ENCODE data around the gene AGAP3. TPM values are rescaled to one million over a fixed set of nuclear protein-coding genes. Genes with fewer than 3 reads are reported as not detected.

AGAP3 gene
- total RNA-seq, 1 donor from 2014 or later: 92.9 TPM

GRCh38 chr7:151177310-151177709 lies 91.0 kb downstream of the AGAP3 start:
- no peak for FAIRE-seq
- DNase-seq (ENCODE audit: low spot score in 2 of 2): no peak

DNA sequence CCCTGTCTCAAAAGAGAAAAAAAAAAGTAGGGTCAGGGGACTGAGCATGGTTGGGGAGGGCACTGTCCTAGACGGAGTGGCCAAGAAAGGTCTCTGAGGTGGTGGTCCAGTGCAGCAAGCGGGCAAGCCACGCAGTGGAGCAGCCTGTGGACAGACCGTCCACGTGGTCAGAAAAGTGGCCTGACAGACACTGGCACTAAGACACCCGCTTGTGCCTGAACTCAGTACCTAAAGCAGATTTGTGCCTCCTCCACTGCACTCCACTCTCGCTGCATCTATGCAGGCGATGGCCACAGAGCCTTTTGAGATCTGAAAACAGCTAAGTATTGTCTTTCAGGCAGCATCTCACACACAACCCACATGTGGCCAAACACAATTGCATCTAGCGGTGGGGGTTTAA lies 92.0 kb downstream of the AGAP3 start:
- DNase-seq (ENCODE audit: low spot score in 2 of 2) (no peak), FAIRE-seq (no peak)

DNA sequence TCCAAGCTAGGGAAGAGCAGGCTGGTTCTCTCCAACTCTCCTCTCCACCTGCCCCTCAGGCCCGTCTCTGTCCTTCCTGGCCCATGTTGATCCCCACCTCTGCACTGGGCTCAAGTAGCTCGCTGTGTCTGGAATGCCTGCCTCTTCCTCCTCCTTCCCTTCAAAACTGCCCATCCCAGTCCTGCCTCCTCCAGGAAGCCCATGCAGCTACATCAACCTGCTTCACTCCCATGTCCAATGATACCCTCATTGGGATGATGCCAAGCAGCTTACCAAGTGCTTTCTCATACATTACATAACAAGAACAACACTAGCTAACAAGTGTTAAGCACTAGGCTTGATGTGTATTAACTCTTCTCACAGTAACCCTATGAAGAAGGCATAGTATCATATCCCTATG lies 92.6 kb downstream of the AGAP3 start:
- DNase-seq (ENCODE audit: low spot score in 2 of 2) (no peak), FAIRE-seq (no peak)

GRCh38 chr7:151179287-151179860 lies 93.1 kb downstream of the AGAP3 start:
- DNase-seq (ENCODE audit: low spot score in 2 of 2) (no peak), FAIRE-seq (no peak)

- DNase-seq (ENCODE audit: low spot score in 2 of 2) (no peak), FAIRE-seq (no peak)
These were observed 93.7 kb downstream of the AGAP3 start for GRCh38 chr7:151179946-151180345.

DNA sequence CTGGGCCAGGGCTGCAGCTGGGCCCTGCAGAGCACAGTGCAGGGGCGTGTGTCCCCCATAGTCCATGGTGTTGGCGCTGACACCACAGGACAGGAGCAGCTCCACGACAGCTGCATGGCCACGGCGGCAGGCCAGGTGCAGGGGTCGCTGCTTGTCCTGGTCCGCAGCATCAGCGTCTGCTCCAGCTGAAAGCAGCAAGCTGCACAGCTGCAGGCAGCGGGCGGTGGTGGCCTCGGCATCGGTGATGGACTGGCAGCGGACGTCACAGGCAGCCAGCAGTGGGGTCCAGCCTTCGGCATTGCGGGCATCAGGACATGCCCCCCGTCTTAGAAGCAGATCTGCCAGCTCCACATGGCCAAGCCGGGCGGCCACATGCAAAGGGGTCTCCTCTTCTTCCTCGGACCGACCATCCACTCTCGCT lies 94.7 kb downstream of the AGAP3 start:
- FAIRE-seq: no peak
- DNase-seq (ENCODE audit: low spot score in 2 of 2): no peak

DNA sequence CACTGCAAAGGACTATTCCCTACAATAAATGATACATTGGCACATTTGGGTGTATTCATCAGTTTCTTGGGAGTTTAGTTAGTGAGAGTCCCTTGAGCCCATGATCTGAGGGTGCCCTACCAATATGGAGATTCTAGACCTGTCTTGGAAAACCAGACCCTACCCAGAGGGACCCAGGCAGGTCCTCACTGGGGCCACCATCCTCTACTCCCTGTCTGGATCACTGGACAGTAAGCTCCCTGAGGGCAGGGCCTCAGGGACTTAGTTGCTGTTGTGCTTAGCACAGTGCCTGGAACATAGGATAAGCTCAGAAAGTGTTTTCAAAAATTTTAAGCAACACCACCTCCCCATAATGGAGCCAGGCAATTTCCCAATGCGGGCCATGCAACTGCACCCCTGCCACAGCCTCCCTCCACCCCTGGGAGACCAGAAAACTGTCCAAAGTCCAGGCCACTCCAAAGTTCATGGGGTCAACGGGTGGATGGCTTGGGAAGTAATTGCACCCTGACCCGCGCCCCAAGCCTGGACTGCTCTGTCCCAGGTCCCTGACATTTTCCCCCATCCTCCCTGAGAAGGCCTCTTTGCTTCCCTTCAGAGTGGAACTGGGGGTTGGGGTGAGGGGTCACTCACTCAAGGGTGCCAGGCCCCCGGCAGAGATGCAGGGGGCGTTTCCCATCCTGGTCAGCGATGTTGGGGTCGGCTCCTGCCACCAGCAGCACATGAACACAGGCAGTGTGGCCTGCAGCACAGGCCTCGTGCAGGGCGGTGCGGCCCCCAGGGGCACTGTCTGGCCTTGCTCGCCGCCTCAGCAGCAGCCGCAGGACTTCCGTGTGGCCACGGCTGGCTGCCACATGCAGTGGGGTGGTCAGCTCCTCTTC lies 99.7 kb downstream of the AGAP3 start:
- FAIRE-seq: no peak
- no peak for DNase-seq (ENCODE audit: low spot score in 2 of 2)

DNA sequence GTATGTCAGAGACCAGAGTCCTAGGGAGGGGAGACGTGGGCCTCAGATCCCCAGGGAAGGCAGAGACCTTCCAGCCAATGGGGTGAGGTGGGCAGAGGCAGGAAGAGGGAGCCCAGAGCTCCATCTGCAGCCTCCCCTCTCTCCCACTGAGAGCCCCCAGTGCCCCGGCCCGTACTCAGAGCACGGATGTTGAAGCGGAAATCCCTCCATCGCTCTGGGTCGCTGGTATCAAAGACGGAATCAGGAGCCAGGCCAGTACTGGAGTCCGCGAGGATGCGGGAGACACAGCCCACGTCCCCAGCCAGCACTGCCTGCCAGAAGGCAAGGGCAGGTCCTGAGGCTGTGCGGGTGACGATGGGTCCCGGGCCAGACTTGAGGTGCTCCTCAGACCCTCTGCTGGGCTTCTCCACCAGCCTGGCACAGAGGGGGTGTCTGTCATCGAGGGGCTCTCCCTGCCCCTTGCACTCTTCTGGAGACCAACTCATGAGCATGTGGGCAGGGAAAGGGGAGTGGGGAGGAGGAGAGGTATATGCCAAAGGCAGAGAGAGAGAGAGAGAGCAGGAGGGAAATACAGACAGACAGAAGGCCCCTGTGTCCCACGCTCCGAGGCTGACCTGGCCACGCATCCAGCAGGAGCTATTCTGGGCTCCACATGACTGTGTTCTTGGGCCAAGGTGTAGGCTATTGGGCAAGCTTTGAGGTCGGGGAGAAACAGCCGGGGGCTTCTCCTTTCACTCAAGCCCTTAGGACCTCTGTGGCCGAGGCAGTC lies 100.5 kb downstream of the AGAP3 start, which contains the start of gene ASB10:
ASB10 (minus strand) TSS at position 611 of the 769 bp plus-strand sequence; CDS start at position 491, 120 bp downstream.
- DNase-seq (ENCODE audit: low spot score in 2 of 2): no peak
- FAIRE-seq: no peak

DNA sequence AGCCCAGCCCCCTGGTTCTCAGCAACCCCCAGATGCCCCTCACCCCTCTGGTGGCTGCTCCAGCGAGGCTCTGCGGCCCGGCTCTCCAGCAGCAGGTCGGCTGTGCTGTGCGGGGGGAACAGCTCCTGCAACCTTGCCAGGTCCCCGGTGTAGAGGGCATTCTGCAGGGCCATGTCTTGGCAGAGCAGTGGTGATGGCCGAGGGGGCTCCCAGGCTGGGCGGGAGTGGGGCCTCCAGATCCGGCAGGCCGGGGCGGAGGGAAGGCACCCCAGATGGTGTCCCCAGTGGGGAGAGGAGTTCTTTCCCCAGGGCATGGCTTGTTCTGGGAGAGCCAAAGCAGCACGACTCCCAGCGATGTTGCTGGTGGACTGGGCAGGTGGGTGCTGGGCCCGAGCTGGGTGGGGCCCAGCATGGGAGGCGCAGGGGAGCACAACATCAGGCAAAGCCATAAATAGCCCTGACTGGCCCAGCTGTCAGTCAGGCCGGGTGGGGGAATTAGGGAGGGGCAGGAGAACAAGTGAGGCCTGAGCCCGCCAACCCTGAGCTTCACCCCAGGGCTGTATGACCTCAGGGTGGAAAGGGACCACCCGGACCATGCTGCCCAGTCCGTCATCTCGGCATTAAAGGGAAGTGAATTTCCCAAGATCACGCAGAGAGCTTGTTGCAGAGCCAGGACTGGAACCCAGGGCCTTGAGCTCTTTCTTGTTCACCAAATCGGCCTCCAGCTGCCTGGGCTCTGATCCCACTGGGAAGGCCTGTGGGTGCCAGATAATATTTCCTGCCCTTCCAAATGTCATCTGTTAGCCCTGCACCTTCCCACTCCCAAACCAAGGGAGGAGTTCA lies 101.4 kb downstream of the AGAP3 start:
- FAIRE-seq: no peak
- no peak for DNase-seq (ENCODE audit: low spot score in 2 of 2)

DNA sequence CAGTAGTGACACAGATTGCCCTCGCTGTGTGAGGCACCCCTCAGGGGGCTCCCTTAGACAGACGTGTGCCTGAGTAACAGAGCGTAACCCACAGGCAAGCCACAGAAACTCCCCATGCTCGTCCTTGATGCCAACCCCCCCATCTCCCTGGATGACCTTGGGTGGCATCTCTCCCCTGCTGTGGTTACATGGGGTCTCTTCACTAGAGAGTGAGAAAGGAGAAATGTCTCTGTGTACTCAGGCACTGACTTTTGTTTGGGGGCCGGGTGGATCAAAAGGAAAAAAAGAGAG lies 101.9 kb downstream of the AGAP3 start:
- no peak for FAIRE-seq
- DNase-seq (ENCODE audit: low spot score in 2 of 2): no peak

- FAIRE-seq: no peak
These were observed 102.8 kb downstream of the AGAP3 start for GRCh38 chr7:151189038-151189437.

GRCh38 chr7:151191544-151191943 lies 105.3 kb downstream of the AGAP3 start:
- no peak for DNase-seq (ENCODE audit: low spot score in 2 of 2)
- FAIRE-seq: no peak

More at GRCh38 chr7:151189038-151189437, 102.8 kb downstream of the AGAP3 start:
- no peak for DNase-seq (ENCODE audit: low spot score in 2 of 2)

- FAIRE-seq (no peak), DNase-seq (ENCODE audit: low spot score in 2 of 2) (no peak)
These were observed 105.8 kb downstream of the AGAP3 start for GRCh38 chr7:151192002-151192539.

GRCh38 chr7:151193203-151193978 lies 107.1 kb downstream of the AGAP3 start:
- FAIRE-seq (no peak), DNase-seq (ENCODE audit: low spot score in 2 of 2) (no peak)

Other genes starting within 250 kb of the AGAP3 start
- not detected for gene AOC1, start 234.0 kb upstream of the AGAP3 start, total RNA-seq
- 6.1 TPM for gene KCNH2, start 108.2 kb upstream of the AGAP3 start, total RNA-seq
- 0.82 TPM for gene NOS3, start 95.5 kb upstream of the AGAP3 start, total RNA-seq
- 2.4 TPM for gene ATG9B, start 62.0 kb upstream of the AGAP3 start, total RNA-seq
- gene ABCB8, start 58.0 kb upstream of the AGAP3 start, total RNA-seq: 22.8 TPM
- 0.82 TPM for gene ASIC3, start 37.9 kb upstream of the AGAP3 start, total RNA-seq
- 47.7 TPM for gene CDK5, start 28.6 kb upstream of the AGAP3 start, total RNA-seq
- gene SLC4A2, start 26.9 kb upstream of the AGAP3 start, total RNA-seq: 10.6 TPM
- 32.6 TPM for gene FASTK, start 5.7 kb upstream of the AGAP3 start, total RNA-seq
- gene TMUB1, start 3.0 kb upstream of the AGAP3 start, total RNA-seq: 10.2 TPM
- 0.41 TPM for gene GBX1, start 81.2 kb downstream of the AGAP3 start, total RNA-seq
- not detected for gene ASB10, start 100.8 kb downstream of the AGAP3 start, total RNA-seq
- not detected for gene H2BK1, start 124.0 kb downstream of the AGAP3 start, total RNA-seq
- gene ABCF2, start 140.7 kb downstream of the AGAP3 start, total RNA-seq: 38.3 TPM
- gene CHPF2, start 146.0 kb downstream of the AGAP3 start, total RNA-seq: 18.3 TPM
- 145 TPM for gene SMARCD3, start 162.2 kb downstream of the AGAP3 start, total RNA-seq